HG02759 (cell line): ENCODE measurements around the gene PDLIM3.
"Not testable (repeated sequence)": the region's sequence is repeated elsewhere in the genome, so short reads cannot be mapped to it uniquely, and the experiment has no call there.

Experiments
- ATAC-seq: cut with Tn5 transposase; IDR thresholded peaks from one replicate; pipeline ENCODE4 v1.9.1; 2021; ENCODE audit warnings: mild to moderate bottlenecking, moderate library complexity; ENCODE audit not compliant: unreplicated experiment

The PDLIM3 gene

GRCh38 chr4:185554365-185555126 is 19.2 kb upstream of the PDLIM3 start:
- no peak for ATAC-seq

- no peak for ATAC-seq
These were observed 16.9 kb upstream of the PDLIM3 start for GRCh38 chr4:185552254-185552653.

GRCh38 chr4:185550933-185551332 is 15.6 kb upstream of the PDLIM3 start:
- no peak for ATAC-seq

- ATAC-seq, result no peak
These were observed 13.9 kb upstream of the PDLIM3 start for GRCh38 chr4:185549095-185549639.

GRCh38 chr4:185548587-185548986 is 13.3 kb upstream of the PDLIM3 start:
- ATAC-seq, result no peak

- no peak for ATAC-seq
These were observed 11.0 kb upstream of the PDLIM3 start for GRCh38 chr4:185546335-185546734.

GRCh38 chr4:185542626-185543315 is 7.5 kb upstream of the PDLIM3 start:
- no peak for ATAC-seq

GRCh38 chr4:185541251-185541727 is 6.0 kb upstream of the PDLIM3 start:
- no peak for ATAC-seq

- no peak for ATAC-seq
These were observed 5.3 kb upstream of the PDLIM3 start for GRCh38 chr4:185540487-185541120.

GRCh38 chr4:185540040-185540439 is 4.7 kb upstream of the PDLIM3 start:
- no peak for ATAC-seq

GRCh38 chr4:185538806-185539205 is 3.5 kb upstream of the PDLIM3 start:
- ATAC-seq, result no peak

- ATAC-seq, result no peak
These were observed 1.1 kb upstream of the PDLIM3 start for GRCh38 chr4:185536411-185536709.

GRCh38 chr4:185535612-185536410 is 504 bp upstream of the PDLIM3 start:
- no peak for ATAC-seq

- no peak for ATAC-seq
These were observed 819 bp downstream of the PDLIM3 start for GRCh38 chr4:185534511-185534865.

GRCh38 chr4:185532795-185533324 is 2.4 kb downstream of the PDLIM3 start:
- no peak for ATAC-seq

GRCh38 chr4:185532293-185532692 is 3.0 kb downstream of the PDLIM3 start:
- no peak for ATAC-seq

GRCh38 chr4:185531654-185532053 is 3.7 kb downstream of the PDLIM3 start:
- not testable (repeated sequence) for ATAC-seq

GRCh38 chr4:185529413-185529812 is 5.9 kb downstream of the PDLIM3 start:
- ATAC-seq, result no peak

- no peak for ATAC-seq
These were observed 10.1 kb downstream of the PDLIM3 start for GRCh38 chr4:185524888-185525863.

GRCh38 chr4:185523862-185524261 is 11.4 kb downstream of the PDLIM3 start:
- ATAC-seq, result no peak
